ENCODE data around the gene SRRM3.
"Not testable (repeated sequence)": the region's sequence is repeated elsewhere in the genome, so short reads cannot be mapped to it uniquely, and the experiment has no call there.

The SRRM3 gene

GRCh38 chr7:76267107-76267893 lies 65.6 kb downstream of the SRRM3 start:
- DNase-seq, result no peak

- no peak for DNase-seq
These were observed 66.1 kb downstream of the SRRM3 start for GRCh38 chr7:76267894-76268183.

- DNase-seq, result no peak
These were observed 66.7 kb downstream of the SRRM3 start for GRCh38 chr7:76268376-76268775.

- DNase-seq, result no peak
These were observed 68.2 kb downstream of the SRRM3 start for GRCh38 chr7:76269895-76270294.

- not testable (repeated sequence) for DNase-seq
These were observed 69.7 kb downstream of the SRRM3 start for GRCh38 chr7:76271384-76271783.

- no peak for DNase-seq
These were observed 70.4 kb downstream of the SRRM3 start for GRCh38 chr7:76272142-76272541.

GRCh38 chr7:76272851-76273497 lies 71.3 kb downstream of the SRRM3 start:
- DNase-seq, result no peak

- DNase-seq, result no peak
These were observed 71.8 kb downstream of the SRRM3 start for GRCh38 chr7:76273503-76273902.

- DNase-seq, result no peak
These were observed 76.8 kb downstream of the SRRM3 start for GRCh38 chr7:76278540-76278939.

GRCh38 chr7:76280408-76280807 lies 78.7 kb downstream of the SRRM3 start:
- no peak for DNase-seq

- DNase-seq, result no peak
These were observed 79.5 kb downstream of the SRRM3 start for GRCh38 chr7:76281006-76281705.

GRCh38 chr7:76281706-76282343 lies 80.1 kb downstream of the SRRM3 start:
- DNase-seq, result no peak

- DNase-seq, result no peak
These were observed 80.9 kb downstream of the SRRM3 start for GRCh38 chr7:76282344-76283253.

- DNase-seq, result no peak
These were observed 81.8 kb downstream of the SRRM3 start for GRCh38 chr7:76283254-76284159.

GRCh38 chr7:76285604-76286374 lies 84.1 kb downstream of the SRRM3 start:
- no peak for DNase-seq

- DNase-seq, result no peak
These were observed 85.2 kb downstream of the SRRM3 start for GRCh38 chr7:76286842-76287403.

- DNase-seq, result not testable (repeated sequence)
These were observed 89.2 kb downstream of the SRRM3 start for GRCh38 chr7:76290847-76291350.

GRCh38 chr7:76291351-76292212 lies 89.9 kb downstream of the SRRM3 start:
- DNase-seq, result peak; percentile 97

- no peak for DNase-seq
These were observed 90.5 kb downstream of the SRRM3 start for GRCh38 chr7:76292213-76292573.

Data from T1000 (cell line).